Kidney (tissue), 14 donors: ENCODE measurements around the gene LARP4. TPM values are rescaled to one million over a fixed set of nuclear protein-coding genes. Genes with fewer than 3 reads are reported as not detected.
"Not testable (repeated sequence)": the region's sequence is repeated elsewhere in the genome, so short reads cannot be mapped to it uniquely, and the experiment has no call there.

ENCODE experiments used
- DNase-seq, 5 donors: peaks; one replicate each; pipeline ENCODE4 v3.0.0-alpha.2; 2013 to 2020
- FAIRE-seq: peaks from 2 replicates; lab custom pipeline; 2012; peaks lifted over from hg19 to GRCh38; lab: Jason Lieb, UNC
- H3K27ac ChIP-seq, 2 donors: one replicate each; pipeline ENCODE4 v1.7.0; 2013; ENCODE audit warnings: low read depth in 2 of 2, low read length in 2 of 2, inconsistent platforms in 1 of 2
- H3K27me3 ChIP-seq: one replicate; pipeline ENCODE4 v1.7.1; 2013; ENCODE audit warnings: low read length, inconsistent platforms; ENCODE audit not compliant: control insufficient read depth, insufficient read depth
- H3K36me3 ChIP-seq, 3 donors: one replicate each; pipeline versions ENCODE4 v1.7.0 to v1.7.1; 2013; ENCODE audit warnings: low read length in 3 of 3, control low read depth in 1 of 3, inconsistent platforms in 1 of 3; ENCODE audit not compliant: insufficient read depth in 3 of 3, control insufficient read depth in 2 of 3
- H3K4me1 ChIP-seq, 3 donors: one replicate each; pipeline versions ENCODE4 v1.7.0 to v1.7.1; 2013; ENCODE audit warnings: low read length in 3 of 3, inconsistent platforms in 1 of 3, low read depth in 1 of 3; ENCODE audit not compliant: control insufficient read depth in 2 of 3, insufficient read depth in 2 of 3
- H3K4me3 ChIP-seq, 3 donors: one replicate each; pipeline versions ENCODE4 v1.7.0 to v1.8.1; 2013; ENCODE audit warnings: low read length in 3 of 3, control low read depth in 1 of 3, inconsistent platforms in 1 of 3
- H3K9ac ChIP-seq, 3 donors: one replicate each; pipeline versions ENCODE4 v1.7.0 to v1.7.1; 2013; ENCODE audit warnings: low read length in 3 of 3, control low read depth in 1 of 3, inconsistent platforms in 1 of 3
- H3K9me3 ChIP-seq, 3 donors: one replicate each; pipeline versions ENCODE4 v1.7.0 to v1.7.1; 2013; ENCODE audit warnings: low read length in 3 of 3, control low read depth in 1 of 3, inconsistent platforms in 1 of 3; ENCODE audit not compliant: control insufficient read depth in 2 of 3, insufficient read depth in 1 of 3
- CTCF ChIP-seq: IDR thresholded peaks from 3 replicates; pipeline ENCODE4 v1.5.1; 2012; ENCODE audit warnings: mild to moderate bottlenecking, moderate library complexity, borderline replicate concordance; ENCODE audit not compliant: insufficient read depth; ENCODE audit errors: extremely low read depth
- intact Hi-C: fragments of 100-400 bp; cut with DNase I; formaldehyde crosslinking; loops from one replicate; pipeline ENCODE4 v1.11.1; 2022
- polyA plus RNA-seq: library from polyadenylated mRNA; stranded (reverse); fragments of 350-450 nt; fragmentation: Illumina TruSeq; extraction: RNeasy Lipid Tissue Mini Kit (QIAGEN cat#74804); gene quantifications from one replicate; pipeline ENCODE4 v1.2.3, GENCODE V29; 2014; ENCODE audit warnings: low read depth, low replicate concordance; ENCODE audit not compliant: insufficient read depth
- total RNA-seq: library from RNA; stranded (reverse); fragmentation: NEBNext Ultra II Directional; extraction: Animal tissue kit (Norgen Biotek cat#: 25700); gene quantifications from one replicate; pipeline ENCODE4 v1.2.1, GENCODE V29; 2021
- donor health status: control.
- donor health status: control.
- donor health status: control.
- donor health status: control.
- donor health status: control.
- donor health status: DM: yes; HTN: yes; CAD: no.
- donor health status: Normal renal cell carcinoma (clear cell type).

LARP4 gene
- total and polyA plus RNA-seq, 2 donors from 2014 or later: 17.1 to 56.1 TPM

GRCh38 chr12:50518090-50518489, 117.4 kb downstream of the LARP4 start:
- intact Hi-C loops: no loop called here
- H3K9me3 ChIP-seq: no peaks in the 10 kb centered on the region
- no peaks in the 10 kb centered on the region for H3K27me3 ChIP-seq
- no peak for TF ChIP-seq CTCF
- H3K27ac ChIP-seq: peak overlapping the region in 1 of 2 donors; percentile 52
- H3K36me3 ChIP-seq: no peaks in the 10 kb centered on the region
- H3K4me1 ChIP-seq: peaks cover 0 to 11% (median 0%) of the 10 kb centered on the region in 3 donors
- H3K4me3 ChIP-seq: no peak overlapping the region
- no peak for DNase-seq
- H3K9ac ChIP-seq: no peak overlapping the region
- no peak for FAIRE-seq

GRCh38 chr12:50519353-50519752, 118.7 kb downstream of the LARP4 start:
- H3K27me3 ChIP-seq: no peaks in the 10 kb centered on the region
- H3K9me3 ChIP-seq: no peaks in the 10 kb centered on the region
- no peak overlapping the region for H3K9ac ChIP-seq
- DNase-seq (no peak), FAIRE-seq (no peak)
- H3K4me1 ChIP-seq: peaks cover 0 to 11% (median 0%) of the 10 kb centered on the region in 3 donors
- H3K36me3 ChIP-seq: no peaks in the 10 kb centered on the region
- intact Hi-C loops: no loop called here
- H3K27ac ChIP-seq: no peak overlapping the region
- H3K4me3 ChIP-seq: no peak overlapping the region
- no peak for TF ChIP-seq CTCF

GRCh38 chr12:50520416-50521207, 119.9 kb downstream of the LARP4 start:
- FAIRE-seq (no peak), DNase-seq (no peak)
- Histone ChIP-seq H3K36me3 (no peaks in the 10 kb centered on the region), H3K9me3 (no peaks in the 10 kb centered on the region), H3K4me1 (peaks cover 0 to 7% (median 0%) of the 10 kb centered on the region in 3 donors), H3K9ac (no peak overlapping the region), H3K27ac (no peak overlapping the region), H3K4me3 (no peak overlapping the region), H3K27me3 (no peaks in the 10 kb centered on the region)
- intact Hi-C loops: no loop called here
- TF ChIP-seq CTCF: no peak

- H3K36me3 ChIP-seq, H3K27ac ChIP-seq, FAIRE-seq, H3K4me1 ChIP-seq, H3K27me3 ChIP-seq, H3K4me3 ChIP-seq, DNase-seq, intact Hi-C loops, H3K9me3 ChIP-seq, H3K9ac ChIP-seq: not testable (repeated sequence)
Observed at GRCh38 chr12:50521781-50522180, 121.1 kb downstream of the LARP4 start.
